Keratinocyte (primary cell): Measurements from ENCODE around the gene SLC51B. TPM values are rescaled to one million over a fixed set of nuclear protein-coding genes. Genes with fewer than 3 reads are reported as not detected.

ENCODE experiments used
- DNase-seq: peaks from one replicate; pipeline ENCODE4 v3.0.0-alpha.2; 2011; ENCODE audit warnings: low read depth, missing footprints, low spot score
- FAIRE-seq: peaks from 2 replicates; lab custom pipeline; 2011; peaks lifted over from hg19 to GRCh38; lab: Jason Lieb, UNC
- H2AFZ ChIP-seq: 2 replicates; pipeline ENCODE4 v1.6.0; 2012; ENCODE audit warnings: low read length, control low read depth, inconsistent platforms; ENCODE audit not compliant: control insufficient read depth
- H3K27ac ChIP-seq: 2 replicates; pipeline ENCODE4 v1.5.1; 2011; ENCODE audit warnings: low read length; ENCODE audit not compliant: control insufficient read depth, insufficient read depth
- H3K27me3 ChIP-seq: 3 replicates; pipeline ENCODE4 v1.6.0; 2011; ENCODE audit warnings: low read length; ENCODE audit not compliant: control insufficient read depth, insufficient read depth; ENCODE audit errors: extremely low read depth
- H3K36me3 ChIP-seq, 2 experiments: 2 replicates in 1 of 2; 3 replicates in 1 of 2; pipeline ENCODE4 v1.5.1; 2011; ENCODE audit warnings: low read length in 2 of 2, mild to moderate bottlenecking in 1 of 2; ENCODE audit not compliant: control insufficient read depth in 2 of 2, insufficient read depth in 2 of 2; ENCODE audit errors: extremely low read depth in 1 of 2
- H3K4me1 ChIP-seq: 3 replicates; pipeline ENCODE4 v1.5.1; 2011; ENCODE audit warnings: low read length; ENCODE audit not compliant: control insufficient read depth, insufficient read depth; ENCODE audit errors: extremely low read depth
- H3K4me2 ChIP-seq: 3 replicates; pipeline ENCODE4 v1.6.0; 2011; ENCODE audit warnings: low read depth, low read length; ENCODE audit not compliant: control insufficient read depth, insufficient read depth; ENCODE audit errors: extremely low read depth
- H3K4me3 ChIP-seq, 3 experiments: fragments of 200-600 bp in 1 of 3; sonication (generic) in 1 of 3; 2 replicates in 2 of 3; 3 replicates in 1 of 3; pipeline ENCODE4 v1.5.1; 2011 to 2016; ENCODE audit warnings: low read length in 3 of 3, mild to moderate bottlenecking in 3 of 3, control low read depth in 2 of 3, inconsistent platforms in 1 of 3, low read depth in 1 of 3, mixed read lengths in 1 of 3, mixed run types in 1 of 3, moderate library complexity in 1 of 3; ENCODE audit not compliant: control insufficient read depth in 2 of 3, insufficient read depth in 2 of 3; ENCODE audit errors: extremely low read depth in 1 of 3
- H3K79me2 ChIP-seq: 2 replicates; pipeline ENCODE4 v1.6.0; 2012; ENCODE audit warnings: low read length; ENCODE audit not compliant: control insufficient read depth, insufficient read depth
- H3K9ac ChIP-seq: 3 replicates; pipeline ENCODE4 v1.6.0; 2011; ENCODE audit warnings: low read length; ENCODE audit not compliant: control insufficient read depth, insufficient read depth; ENCODE audit errors: extremely low read depth
- H3K9me1 ChIP-seq: 3 replicates; pipeline ENCODE4 v1.6.0; 2011; ENCODE audit warnings: low read length; ENCODE audit not compliant: control insufficient read depth, insufficient read depth; ENCODE audit errors: extremely low read depth
- H3K9me3 ChIP-seq: 2 replicates; pipeline ENCODE4 v1.5.1; 2012; ENCODE audit warnings: low read depth, low read length; ENCODE audit not compliant: control insufficient read depth
- H4K20me1 ChIP-seq: 3 replicates; pipeline ENCODE4 v1.6.0; 2011; ENCODE audit warnings: low read length; ENCODE audit not compliant: control insufficient read depth, insufficient read depth; ENCODE audit errors: extremely low read depth
- CTCF ChIP-seq, 3 experiments: IDR thresholded peaks in 1 of 3; conservative IDR thresholded peaks in 1 of 3; optimal IDR thresholded peaks in 1 of 3; 2 replicates in 2 of 3; 3 replicates in 1 of 3; pipeline versions ENCODE3 to v1.5.1; 2011; ENCODE audit warnings: low read length in 3 of 3, mild to moderate bottlenecking in 3 of 3, moderate library complexity in 2 of 3, control low read depth in 1 of 3, inconsistent platforms in 1 of 3; ENCODE audit not compliant: insufficient read depth in 2 of 3; ENCODE audit errors: extremely low read depth in 1 of 3
- EZH2 ChIP-seq: IDR thresholded peaks from one replicate; pipeline ENCODE4 v1.6.1; 2012; ENCODE audit warnings: inconsistent platforms, mild to moderate bottlenecking, low read length, moderate library complexity
- dilution Hi-C: fragments of 300-500 bp; cut with MboI; formaldehyde crosslinking; loops from one replicate; pipeline ENCODE4 v1.7.0; 2020; ENCODE audit warnings: low sequenced_read_pairs; ENCODE audit not compliant: extremely low pct_ligation_motif_present
- polyA plus RNA-seq, 5 experiments: library from polyadenylated mRNA; depleted of rRNA in 3 of 5; stranded (reverse) in 3 of 5; stranded (forward) in 1 of 5; unstranded in 1 of 5; fragments of >200 nt; gene quantifications; 1 replicate in 1 of 5; 2 replicates in 3 of 5; 3 replicates in 1 of 5; pipeline versions ENCODE4 v1.2.1 to v1.2.3, GENCODE V29; 2011 to 2012; ENCODE audit warnings: missing spikeins in 2 of 5, low read depth in 1 of 5, low replicate concordance in 1 of 5

Gene SLC51B
- polyA plus RNA-seq, 1 donor (not counting 4 experiments of a cell fraction or from before 2014, with no cell fraction given): not detected

- no peaks in the 10 kb centered on the region for H3K27me3 ChIP-seq
- H3K79me2 ChIP-seq: no peaks in the 10 kb centered on the region
- TF ChIP-seq EZH2 (no peak), CTCF (optimal IDR thresholded peaks at IDR 0.05 in 1 of 3, IDR thresholded peaks at IDR 0.05 in 1 of 3, conservative IDR thresholded peaks at IDR 0.05 in 1 of 3; ENCODE audit: extremely low read depth in 1 of 3, insufficient read depth in 2 of 3, low read length in 3 of 3) (no peak)
- dilution Hi-C loops: no loop called here
- peaks cover 7% of the 10 kb centered on the region for H3K4me1 ChIP-seq
- no peaks in the 10 kb centered on the region for H3K9me3 ChIP-seq
- H3K27ac ChIP-seq: no peak overlapping the region
- H2AFZ ChIP-seq: no peak overlapping the region
- H3K9ac ChIP-seq: no peak overlapping the region
- DNase-seq (no peak), FAIRE-seq (no peak)
- no peak overlapping the region for H3K4me3 ChIP-seq
- no peaks in the 10 kb centered on the region for H3K9me1 ChIP-seq
- H3K36me3 ChIP-seq: no peaks in the 10 kb centered on the region
- H4K20me1 ChIP-seq: no peaks in the 10 kb centered on the region
- H3K4me2 ChIP-seq: no peak overlapping the region
Measured at GRCh38 chr15:65038836-65039235, 6.4 kb upstream of the SLC51B start.

- DNase-seq: no peak
- no peak overlapping the region for H3K4me3 ChIP-seq
- H3K9ac ChIP-seq: no peak overlapping the region
- no peaks in the 10 kb centered on the region for H3K27me3 ChIP-seq
- H3K9me3 ChIP-seq: no peaks in the 10 kb centered on the region
- H3K36me3 ChIP-seq: no peaks in the 10 kb centered on the region
- no peak for FAIRE-seq
- no peak overlapping the region for H3K27ac ChIP-seq
- H3K9me1 ChIP-seq: no peaks in the 10 kb centered on the region
- peak overlapping the region; percentile 2 for H3K4me2 ChIP-seq
- TF ChIP-seq EZH2: no peak
- TF ChIP-seq CTCF (optimal IDR thresholded peaks at IDR 0.05 in 1 of 3, IDR thresholded peaks at IDR 0.05 in 1 of 3, conservative IDR thresholded peaks at IDR 0.05 in 1 of 3; ENCODE audit: extremely low read depth in 1 of 3, insufficient read depth in 2 of 3, low read length in 3 of 3): no peak
- peak overlapping the region; percentile 50 for H2AFZ ChIP-seq
- dilution Hi-C loops: no loop called here
- H4K20me1 ChIP-seq: no peaks in the 10 kb centered on the region
- peaks cover 13% of the 10 kb centered on the region for H3K4me1 ChIP-seq
- no peaks in the 10 kb centered on the region for H3K79me2 ChIP-seq
Measured at GRCh38 chr15:65040461-65040860, 4.7 kb upstream of the SLC51B start.
